GM23338 (cell line): ENCODE results near the gene ARMC7. TPM values are rescaled to one million over a fixed set of nuclear protein-coding genes. Genes with fewer than 3 reads are reported as not detected.
A peak's percentile ranks its signal among the peaks of the same experiment; 100 is the strongest.

Experiments used
- ATAC-seq: fragments of 200-7000 bp; cut with Tn5 transposase; 3 replicates; pipeline ENCODE4 v1.9.1; 2020
- DNase-seq: peaks from one replicate; pipeline ENCODE4 v3.0.0-alpha.2; 2015; ENCODE audit warnings: low spot score
- H2AFZ ChIP-seq: fragments of 200-600 bp; sonication (generic); 2 replicates; pipeline ENCODE4 v1.8.0; 2016; ENCODE audit warnings: antibody characterized with exemption, mild to moderate bottlenecking, moderate library complexity
- H3F3A ChIP-seq: fragments of 200-600 bp; sonication (generic); replicated peaks from 2 replicates; pipeline ENCODE4 v1.8.0; 2017; ENCODE audit warnings: antibody characterized with exemption, mixed run types, low read depth
- H3K27ac ChIP-seq: fragments of 200-600 bp; sonication (generic); 2 replicates; pipeline ENCODE4 v1.6.1; 2016; ENCODE audit warnings: low read depth
- H3K27me3 ChIP-seq: fragments of 200-600 bp; sonication (generic); 2 replicates; pipeline ENCODE4 v1.8.0; 2016; ENCODE audit warnings: mild to moderate bottlenecking, mixed run types, moderate library complexity; ENCODE audit not compliant: insufficient read depth
- H3K36me3 ChIP-seq: fragments of 200-600 bp; sonication (generic); 2 replicates; pipeline ENCODE4 v1.8.0; 2016; ENCODE audit warnings: mild to moderate bottlenecking; ENCODE audit not compliant: insufficient read depth
- H3K4me1 ChIP-seq: fragments of 200-600 bp; sonication (generic); 2 replicates; pipeline ENCODE4 v1.8.0; 2016; ENCODE audit warnings: mild to moderate bottlenecking, moderate library complexity; ENCODE audit not compliant: insufficient read depth
- H3K4me2 ChIP-seq: fragments of 200-600 bp; sonication (generic); 2 replicates; pipeline ENCODE4 v1.7.1; 2017; ENCODE audit warnings: mixed run types
- H3K4me3 ChIP-seq: fragments of 200-600 bp; sonication (generic); 2 replicates; pipeline ENCODE4 v1.6.1; 2016; ENCODE audit warnings: mixed run types
- H3K79me2 ChIP-seq: fragments of 200-600 bp; sonication (generic); replicated peaks from 2 replicates; pipeline ENCODE4 v1.8.0; 2017; ENCODE audit warnings: mild to moderate bottlenecking; ENCODE audit not compliant: insufficient read depth
- H3K9me2 ChIP-seq: fragments of 200-600 bp; sonication (generic); 2 replicates; pipeline ENCODE4 v1.8.0; 2017; ENCODE audit not compliant: insufficient read depth
- H4K20me1 ChIP-seq: fragments of 200-600 bp; sonication (generic); replicated peaks from 2 replicates; pipeline ENCODE4 v1.8.0; 2017; ENCODE audit warnings: mild to moderate bottlenecking; ENCODE audit not compliant: insufficient read depth
- H3K27ac Mint-ChIP-seq: 2 replicates; pipeline ENCODE4 v1.8.0; 2020; ENCODE audit warnings: inconsistent platforms, mild to moderate bottlenecking, moderate library complexity, mixed read lengths
- H3K27me3 Mint-ChIP-seq: 3 replicates; pipeline ENCODE4 v1.8.0; 2022; ENCODE audit warnings: low read depth, mild to moderate bottlenecking, moderate library complexity, mixed read lengths, inconsistent platforms; ENCODE audit not compliant: insufficient read depth, poor library complexity
- H3K36me3 Mint-ChIP-seq: 3 replicates; pipeline ENCODE4 v1.8.0; 2021; ENCODE audit warnings: low read depth, mild to moderate bottlenecking, inconsistent platforms, moderate library complexity, mixed read lengths
- H3K4me1 Mint-ChIP-seq: 3 replicates; pipeline ENCODE4 v1.8.0; 2020; ENCODE audit warnings: mild to moderate bottlenecking, inconsistent platforms, mixed read lengths
- H3K4me3 Mint-ChIP-seq: 3 replicates; pipeline ENCODE4 v1.8.0; 2021; ENCODE audit warnings: moderate library complexity, mild to moderate bottlenecking, inconsistent platforms, mixed read lengths
- H3K9me3 Mint-ChIP-seq: 3 replicates; pipeline ENCODE4 v1.8.0; 2020; ENCODE audit warnings: moderate library complexity, mild to moderate bottlenecking, inconsistent platforms, mixed read lengths
- CREB1 ChIP-seq: fragments of 250-450 bp; sonication (Bioruptor Pico); IDR thresholded peaks from 2 replicates; pipeline ENCODE4 v1.5.0; 2020; ENCODE audit warnings: low read depth, mild to moderate bottlenecking, moderate library complexity
- EZH2phosphoT487 ChIP-seq: fragments of 200-600 bp; sonication (generic); IDR thresholded peaks from one replicate; pipeline ENCODE4 v1.8.1; 2018; ENCODE audit warnings: antibody characterized with exemption; ENCODE audit not compliant: unreplicated experiment
- REST ChIP-seq: IDR thresholded peaks from one replicate; pipeline ENCODE4 v1.6.1; 2018; ENCODE audit warnings: antibody characterized with exemption; ENCODE audit not compliant: unreplicated experiment
- ZNF114 ChIP-seq: fragments of 250-450 bp; sonication (Bioruptor Pico); IDR thresholded peaks from 2 replicates; pipeline ENCODE4 v1.5.0; 2020; ENCODE audit warnings: mild to moderate bottlenecking, moderate library complexity
- polyA plus RNA-seq: library from polyadenylated mRNA; unstranded; fragments of >200 nt; fragmentation: Nextera tagmentation; extraction: Ambion mirVana; gene quantifications from 2 replicates; pipeline ENCODE4 v1.2.1, GENCODE V29; 2016
- total RNA-seq: library from RNA; depleted of rRNA; stranded (reverse); fragments of >200 nt; shearing (Covaris generic); gene quantifications from 2 replicates; pipeline ENCODE4 v1.2.3, GENCODE V29; 2014
- TF ChIP-seq, protein P1 (sequence below): IDR thresholded peaks from 2 replicates; pipeline ENCODE4 v1.6.1; 2016; ENCODE audit warnings: antibody characterized with exemption

The ARMC7 gene
- total and polyA plus RNA-seq, 2 experiments from 2014 or later: 5.6 to 8.4 TPM

DNA sequence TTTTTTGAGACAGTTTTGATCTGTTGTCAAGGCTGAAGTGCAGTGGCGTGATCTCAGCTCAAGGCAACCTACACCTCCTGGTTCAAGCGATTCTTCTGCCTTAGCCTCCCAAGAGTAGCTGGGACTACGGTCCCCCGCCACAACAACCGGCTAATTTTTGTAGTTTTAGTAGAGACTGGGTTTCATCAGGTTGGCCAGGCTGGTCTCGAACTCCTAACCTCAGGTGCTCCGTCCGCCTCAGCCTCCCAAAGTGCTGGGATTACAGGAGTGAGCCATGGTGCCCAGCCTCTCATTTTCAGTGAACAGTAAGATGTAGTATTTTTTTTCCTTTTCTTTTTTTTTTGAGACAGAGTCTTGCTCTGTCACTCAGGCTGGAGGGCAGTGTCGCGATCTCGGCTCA lies 65.2 kb downstream of the ARMC7 start (continued):
- TF ChIP-seq, protein P1, sequence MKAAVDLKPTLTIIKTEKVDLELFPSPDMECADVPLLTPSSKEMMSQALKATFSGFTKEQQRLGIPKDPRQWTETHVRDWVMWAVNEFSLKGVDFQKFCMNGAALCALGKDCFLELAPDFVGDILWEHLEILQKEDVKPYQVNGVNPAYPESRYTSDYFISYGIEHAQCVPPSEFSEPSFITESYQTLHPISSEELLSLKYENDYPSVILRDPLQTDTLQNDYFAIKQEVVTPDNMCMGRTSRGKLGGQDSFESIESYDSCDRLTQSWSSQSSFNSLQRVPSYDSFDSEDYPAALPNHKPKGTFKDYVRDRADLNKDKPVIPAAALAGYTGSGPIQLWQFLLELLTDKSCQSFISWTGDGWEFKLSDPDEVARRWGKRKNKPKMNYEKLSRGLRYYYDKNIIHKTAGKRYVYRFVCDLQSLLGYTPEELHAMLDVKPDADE: no peak
- TF ChIP-seq CREB1 (CRISPR knock-in tag) (no peak), REST (no peak), EZH2phosphoT487 (no peak)

DNA sequence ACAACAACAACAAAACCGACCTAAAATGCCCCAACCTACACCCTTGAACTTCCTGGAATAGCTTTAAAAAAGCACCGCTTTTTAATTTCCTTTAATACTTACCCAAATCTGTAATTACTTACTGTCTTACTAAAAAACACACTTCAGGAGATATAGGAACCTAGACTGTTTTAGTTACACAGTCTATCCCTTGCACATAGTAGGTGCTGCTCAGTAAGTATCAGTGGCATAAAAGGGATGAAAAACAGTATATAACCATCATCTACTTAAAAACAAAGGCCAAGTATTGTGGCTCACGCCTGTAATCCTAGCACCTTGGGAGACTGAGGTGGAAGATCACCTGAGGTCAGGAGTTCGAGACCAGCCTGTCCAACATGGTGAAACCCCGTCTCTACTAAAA lies 66.9 kb downstream of the ARMC7 start:
- H3K4me2 ChIP-seq: no peak overlapping the region
- H2AFZ ChIP-seq: no peak overlapping the region
- DNase-seq (no peak), ATAC-seq (no peak)
- no peaks in the 10 kb centered on the region for H3K9me2 ChIP-seq
- H4K20me1 ChIP-seq: peaks cover 71% of the 10 kb centered on the region
- Mint-ChIP-seq H3K4me3 (no peak overlapping the region), H3K27ac (no peak overlapping the region), H3K4me1 (peaks cover 13% of the 10 kb centered on the region), H3K36me3 (peaks cover 95% of the 10 kb centered on the region), H3K9me3 (no peaks in the 10 kb centered on the region; the same call in 2 of the 3 replicates), H3K27me3 (peaks cover 18% of the 10 kb centered on the region)
- peaks cover 88% of the 10 kb centered on the region for H3K79me2 ChIP-seq
- no peaks in the 10 kb centered on the region for H3K27me3 ChIP-seq
- TF ChIP-seq, protein P1: no peak
- no peak for TF ChIP-seq ZNF114 (CRISPR knock-in tag)
- no peak for TF ChIP-seq CREB1 (CRISPR knock-in tag)
- no peak for TF ChIP-seq REST
- H3K4me3 ChIP-seq: no peak overlapping the region
- peaks cover 70% of the 10 kb centered on the region for H3K36me3 ChIP-seq
- 0 out of 2 replicates have a peak, but pooled peaks cover 13% of the 10 kb centered on the region for H3K4me1 ChIP-seq
- H3K27ac ChIP-seq: peak overlapping the region; percentile 84; the same call in 1 of the 2 replicates
- peaks cover 55% of the 10 kb centered on the region for H3F3A ChIP-seq
